SK-N-MC (cell line): Measurements from ENCODE around the gene CTU2.

Experiments
- EZH2 ChIP-seq: fragments of 200-600 bp; sonication (generic); IDR thresholded peaks from one replicate; pipeline ENCODE4 v1.6.1; 2017; ENCODE audit warnings: antibody characterized with exemption
- POLR2AphosphoS5 ChIP-seq: IDR thresholded peaks from 2 replicates; pipeline ENCODE4 v1.6.1; 2012; ENCODE audit warnings: mild to moderate bottlenecking, low read depth, low read length, borderline replicate concordance

DNA sequence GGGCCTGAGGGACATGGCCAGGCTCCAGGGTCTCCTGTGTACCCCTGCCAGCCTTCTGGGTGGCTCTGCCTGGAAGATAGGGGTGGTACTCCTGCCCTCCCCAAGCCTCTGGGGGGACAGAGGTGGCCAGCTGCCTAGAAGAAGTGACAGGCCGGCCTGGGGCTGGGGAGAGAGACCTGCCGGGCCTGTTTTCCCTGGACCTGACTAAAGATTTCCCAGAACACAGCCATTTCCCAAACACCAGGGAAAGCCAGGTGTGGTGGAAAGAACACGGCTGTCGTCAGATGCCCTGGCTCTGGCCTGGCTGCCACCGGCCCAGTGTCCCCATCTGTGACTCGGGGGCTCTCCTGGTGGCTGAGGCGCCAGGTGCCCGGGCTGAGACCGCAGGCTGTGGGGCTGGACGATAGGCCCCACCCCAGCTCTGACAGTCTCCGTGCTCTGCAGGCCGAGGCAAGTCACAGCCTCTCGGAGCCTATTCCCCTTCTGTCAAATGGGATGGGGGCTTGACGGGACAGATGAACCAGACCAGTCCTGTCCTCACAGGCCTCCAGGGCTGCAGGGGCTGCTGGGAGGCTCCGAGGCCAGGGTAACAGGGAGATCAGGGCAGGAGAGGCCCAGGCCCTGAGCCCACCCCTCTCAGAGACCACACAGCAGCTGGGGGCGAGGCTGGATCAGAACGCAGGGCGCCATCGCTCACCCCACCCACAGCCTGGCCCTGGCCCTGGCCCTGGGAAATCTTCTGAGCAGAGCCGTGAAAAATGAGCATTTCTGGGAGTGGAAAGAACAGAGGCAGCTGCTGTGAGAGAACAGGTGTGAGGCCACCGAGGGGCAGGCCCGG is 33.1 kb downstream of the CTU2 start:
- TF ChIP-seq POLR2AphosphoS5 (no peak), EZH2 (no peak)
